ENCODE measurements around the gene ANKRD9. TPM values are rescaled to one million over a fixed set of nuclear protein-coding genes. Genes with fewer than 3 reads are reported as not detected.

The ANKRD9 gene
- total and polyA plus RNA-seq, 12 donors: 94.4 to 264 (median 120) TPM

- H3K27me3 ChIP-seq: no peaks in the 10 kb centered on the region
- 87% methylated on average over 8 of the region's 8 CpGs for WGBS, 2 donors
- H3K9me3 ChIP-seq: no peaks in the 10 kb centered on the region
- H3K4me3 ChIP-seq: no peak overlapping the region
- no peak for TF ChIP-seq CTCF (IDR thresholded peaks at IDR 0.05)
- intact Hi-C loops (cut with DNase I): loop anchor here in 5 of 10 donors (2.0 to 10.0 kb wide), 5 partner anchors 79 to 203 kb away; partner anchors contain the start of genes CINP (in 1 of the 5), TECPR2 (in 1 of the 5) and ZNF839 (in 1 of the 5)
- DNase-seq: no peak
- no peak for ATAC-seq
- peaks cover 0 to 13% (median 5%) of the 10 kb centered on the region in 9 donors for H3K4me1 ChIP-seq
- H3K36me3 ChIP-seq: no peaks in the 10 kb centered on the region
- no peak overlapping the region for H3K27ac ChIP-seq
Measured at GRCh38 chr14:102518063-102518648, 8.6 kb upstream of the ANKRD9 start.

GRCh38 chr14:102517392-102518062, 8.0 kb upstream of the ANKRD9 start:
- no peak for TF ChIP-seq CTCF (IDR thresholded peaks at IDR 0.05)
- WGBS, 2 donors: 26 to 31% methylated on average over 37 of the region's 37 CpGs
- intact Hi-C loops (cut with DNase I): loop anchor here in 6 of 10 donors (1.0 to 10.0 kb wide), 6 partner anchors 79 to 203 kb away; partner anchors contain the start of genes CINP (in 1 of the 6), TECPR2 (in 1 of the 6) and ZNF839 (in 1 of the 6)
- ATAC-seq: peak in 5 of 8 donors; percentile 2 to 34 (median 13)
- H3K9me3 ChIP-seq: no peaks in the 10 kb centered on the region
- no peaks in the 10 kb centered on the region for H3K27me3 ChIP-seq
- peak overlapping the region; percentile 42 to 94 (median 74) for H3K4me3 ChIP-seq
- H3K4me1 ChIP-seq: peaks cover 0 to 13% (median 5%) of the 10 kb centered on the region in 9 donors
- DNase-seq: peak in 1 of 2 donors; percentile 27
- H3K27ac ChIP-seq: peak overlapping the region in 8 of 10 donors; percentile 41 to 83 (median 56)
- H3K36me3 ChIP-seq: no peaks in the 10 kb centered on the region

- intact Hi-C loops (cut with DNase I): loop anchor here in 7 of 10 donors (1.0 to 10.0 kb wide), 5 partner anchors 76 to 202 kb away; partner anchors contain the start of genes CINP (in 1 of the 7), TECPR2 (in 1 of the 7) and ZNF839 (in 1 of the 7)
- Histone ChIP-seq H3K4me1 (peaks cover 0 to 13% (median 5%) of the 10 kb centered on the region in 9 donors), H3K36me3 (no peaks in the 10 kb centered on the region), H3K9me3 (no peaks in the 10 kb centered on the region), H3K4me3 (peak overlapping the region; percentile 42 to 94 (median 74)), H3K27ac (peak overlapping the region in 8 of 10 donors; percentile 44 to 83 (median 62)), H3K27me3 (no peaks in the 10 kb centered on the region)
- WGBS, 2 donors: 0 to 1% methylated on average over 64 to 95 of the region's 95 CpGs
- peak; percentile 74 to 100 (median 87) for TF ChIP-seq CTCF (IDR thresholded peaks at IDR 0.05)
- ATAC-seq (peak; percentile 75 to 84 (median 79)), DNase-seq (peak in 1 of 2 donors; percentile 73)
Measured at GRCh38 chr14:102516531-102517391, 7.2 kb upstream of the ANKRD9 start.

Data from heart right ventricle (tissue), 16 donors.